H1 (cell line): ENCODE data around the gene ATPAF2. TPM values are rescaled to one million over a fixed set of nuclear protein-coding genes. Genes with fewer than 3 reads are reported as not detected.

Experiments
- CTCF ChIA-PET: fragments of 300-600 bp; sonication (Branson Sonifier 250); formaldehyde crosslinking; loops from one replicate; lab custom pipeline; 2021; ENCODE audit not compliant: partially characterized antibody; lab: Charles Lee
- POLR2A ChIA-PET: fragments of 300-600 bp; sonication (Branson Sonifier 250); formaldehyde crosslinking; loops from one replicate; lab custom pipeline; 2021; ENCODE audit warnings: inconsistent platforms; ENCODE audit not compliant: partially characterized antibody; lab: Charles Lee
- DNase-seq, 2 experiments: peaks; one replicate each; pipeline versions ENCODE4 v3.0.0 to v3.0.0-alpha.2; 2010 to 2022; ENCODE audit warnings: low spot score in 2 of 2, low read depth in 1 of 2, mixed read lengths in 1 of 2
- FAIRE-seq: peaks from 2 replicates; lab custom pipeline; 2011; peaks lifted over from hg19 to GRCh38; lab: Jason Lieb, UNC
- H2AFZ ChIP-seq: 2 replicates; pipeline ENCODE4 v1.8.1; 2012; ENCODE audit warnings: low read length, inconsistent platforms
- H2AK5ac ChIP-seq: 2 replicates; pipeline ENCODE4 v1.6.1; 2013; ENCODE audit warnings: low read depth, low read length
- H2BK120ac ChIP-seq: replicated peaks from 2 replicates; pipeline ENCODE3; 2013; ENCODE audit warnings: low read depth, low read length, inconsistent platforms
- H2BK12ac ChIP-seq: 2 replicates; pipeline ENCODE4 v1.6.1; 2013; ENCODE audit warnings: low read depth, low read length
- H2BK15ac ChIP-seq: 2 replicates; pipeline ENCODE4 v1.6.1; 2013; ENCODE audit warnings: low read length
- H2BK20ac ChIP-seq: 2 replicates; pipeline ENCODE4 v1.6.1; 2013; ENCODE audit warnings: low read length
- H2BK5ac ChIP-seq: 2 replicates; pipeline ENCODE4 v1.6.1; 2013; ENCODE audit warnings: low read depth, low read length
- H3K14ac ChIP-seq: 2 replicates; pipeline ENCODE4 v1.6.1; 2013; ENCODE audit warnings: inconsistent platforms; ENCODE audit not compliant: insufficient read length
- H3K18ac ChIP-seq: 2 replicates; pipeline ENCODE4 v1.6.1; 2013; ENCODE audit warnings: low read length; ENCODE audit errors: extremely low read depth
- H3K23ac ChIP-seq: 2 replicates; pipeline ENCODE4 v1.6.1; 2013; ENCODE audit warnings: inconsistent platforms; ENCODE audit not compliant: insufficient read length
- H3K23me2 ChIP-seq: 2 replicates; pipeline ENCODE4 v1.6.1; 2013; ENCODE audit warnings: low read depth, low read length
- H3K27ac ChIP-seq: 2 replicates; pipeline ENCODE4 v1.6.1; 2011; ENCODE audit warnings: low read depth, low read length, inconsistent platforms
- H3K27me3 ChIP-seq, 4 experiments: replicated peaks in 1 of 4; 1 replicate in 1 of 4; 2 replicates in 3 of 4; pipeline versions ENCODE4 v1.6.1 to v1.8.1; 2011 to 2013; ENCODE audit warnings: low read length in 3 of 4, mild to moderate bottlenecking in 3 of 4, inconsistent platforms in 2 of 4, mixed read lengths in 2 of 4, moderate library complexity in 1 of 4; ENCODE audit not compliant: control insufficient read depth in 3 of 4, insufficient read depth in 3 of 4; ENCODE audit errors: extremely low read depth in 1 of 4
- H3K36me3 ChIP-seq, 4 experiments: 2 replicates each; pipeline versions ENCODE4 v1.6.1 to v1.8.1; 2011 to 2013; ENCODE audit warnings: mild to moderate bottlenecking in 4 of 4, low read length in 3 of 4, moderate library complexity in 2 of 4, control low read depth in 1 of 4, inconsistent platforms in 1 of 4; ENCODE audit not compliant: insufficient read depth in 4 of 4, control insufficient read depth in 2 of 4
- H3K4ac ChIP-seq: replicated peaks from 2 replicates; pipeline ENCODE3; 2013; ENCODE audit warnings: low read length, low read depth, mixed read lengths, inconsistent platforms; ENCODE audit not compliant: insufficient read length
- H3K4me1 ChIP-seq, 4 experiments: replicated peaks in 1 of 4; 1 replicate in 1 of 4; 2 replicates in 3 of 4; pipeline versions ENCODE4 v1.6.1 to v1.8.1; 2011 to 2013; ENCODE audit warnings: low read length in 3 of 4, inconsistent platforms in 2 of 4, mixed read lengths in 1 of 4; ENCODE audit not compliant: insufficient read depth in 4 of 4, control insufficient read depth in 3 of 4
- H3K4me2 ChIP-seq, 2 experiments: 2 replicates each; pipeline versions ENCODE4 v1.6.1 to v1.8.1; 2011 to 2013; ENCODE audit warnings: low read depth in 2 of 2, low read length in 2 of 2, control low read depth in 1 of 2, inconsistent platforms in 1 of 2, mild to moderate bottlenecking in 1 of 2; ENCODE audit not compliant: insufficient read depth in 1 of 2
- H3K4me3 ChIP-seq, 4 experiments: fragments of 200-600, 300-600 bp in 1 of 4; sonication (generic), shearing (Covaris generic), sonication (Bioruptor Twin) in 1 of 4; 2 replicates each; pipeline versions ENCODE4 v1.5.1 to v1.8.1; 2011 to 2016; ENCODE audit warnings: low read length in 4 of 4, low read depth in 3 of 4, control low read depth in 2 of 4, inconsistent platforms in 2 of 4, mild to moderate bottlenecking in 2 of 4, mixed read lengths in 1 of 4, moderate library complexity in 1 of 4; ENCODE audit not compliant: insufficient read depth in 2 of 4; ENCODE audit errors: extremely low read depth in 1 of 4
- H3K56ac ChIP-seq: replicated peaks from 2 replicates; pipeline ENCODE3; 2013; ENCODE audit warnings: low read depth, mild to moderate bottlenecking, mixed read lengths, low read length, inconsistent platforms; ENCODE audit not compliant: insufficient read length
- H3K79me1 ChIP-seq: 2 replicates; pipeline ENCODE4 v1.6.1; 2013; ENCODE audit warnings: low read depth, low read length, control low read depth
- H3K79me2 ChIP-seq, 2 experiments: 2 replicates each; pipeline versions ENCODE4 v1.6.1 to v1.8.1; 2012 to 2013; ENCODE audit warnings: low read length in 2 of 2, mild to moderate bottlenecking in 2 of 2, inconsistent platforms in 1 of 2; ENCODE audit not compliant: insufficient read depth in 2 of 2, control insufficient read depth in 1 of 2
- H3K9ac ChIP-seq, 4 experiments: replicated peaks in 1 of 4; 1 replicate in 1 of 4; 2 replicates in 3 of 4; pipeline versions ENCODE4 v1.6.1 to v1.8.1; 2011 to 2013; ENCODE audit warnings: low read depth in 3 of 4, low read length in 3 of 4, control low read depth in 2 of 4, mild to moderate bottlenecking in 2 of 4, moderate library complexity in 2 of 4, inconsistent platforms in 1 of 4; ENCODE audit errors: extremely low read depth in 1 of 4
- H3K9me3 ChIP-seq, 2 experiments: 2 replicates each; pipeline versions ENCODE4 v1.6.1 to v1.8.1; 2012 to 2013; ENCODE audit warnings: mild to moderate bottlenecking in 2 of 2, moderate library complexity in 2 of 2, control low read depth in 1 of 2, inconsistent platforms in 1 of 2, low read depth in 1 of 2, low read length in 1 of 2, mixed read lengths in 1 of 2; ENCODE audit not compliant: insufficient read depth in 2 of 2
- H4K20me1 ChIP-seq, 2 experiments: replicated peaks in 1 of 2; 2 replicates each; pipeline versions ENCODE3 to v1.8.1; 2011 to 2013; ENCODE audit warnings: inconsistent platforms in 2 of 2, low read length in 2 of 2, mild to moderate bottlenecking in 1 of 2; ENCODE audit not compliant: insufficient read depth in 2 of 2, control insufficient read depth in 1 of 2
- H4K5ac ChIP-seq: 2 replicates; pipeline ENCODE4 v1.6.1; 2013; ENCODE audit warnings: low read length, low read depth, mixed read lengths, inconsistent platforms; ENCODE audit not compliant: insufficient read length
- H4K8ac ChIP-seq: 2 replicates; pipeline ENCODE4 v1.8.0; 2013; ENCODE audit warnings: mild to moderate bottlenecking, moderate library complexity, low read length, inconsistent platforms; ENCODE audit not compliant: insufficient read depth; ENCODE audit errors: extremely low read depth
- H4K91ac ChIP-seq: replicated peaks from 2 replicates; pipeline ENCODE3; 2013; ENCODE audit warnings: low read length, mixed read lengths, inconsistent platforms; ENCODE audit not compliant: insufficient read length
- BACH1 ChIP-seq: IDR thresholded peaks from 2 replicates; pipeline ENCODE4 v1.6.1; 2012; ENCODE audit warnings: low read length, improper control_type of control experiment
- EZH2 ChIP-seq: fragments of 200-600 bp; sonication (generic); IDR thresholded peaks from 2 replicates; pipeline ENCODE4 v1.7.1; 2012; ENCODE audit warnings: low read depth, mild to moderate bottlenecking, moderate library complexity, low read length, inconsistent platforms; ENCODE audit not compliant: severe bottlenecking
- FOSL1 ChIP-seq: IDR thresholded peaks from 2 replicates; pipeline ENCODE4 v1.6.1; 2011; ENCODE audit warnings: mild to moderate bottlenecking, low read depth, low read length, moderate library complexity; ENCODE audit not compliant: insufficient read depth
- HDAC6 ChIP-seq: IDR thresholded peaks from one replicate; pipeline ENCODE4 v1.7.1; 2012; ENCODE audit warnings: low read depth, mild to moderate bottlenecking, inconsistent platforms, low read length, moderate library complexity
- JUND ChIP-seq: IDR thresholded peaks from 2 replicates; pipeline ENCODE4 v1.6.1; 2011; ENCODE audit warnings: mild to moderate bottlenecking, improper control_type of control experiment, low read length
- KDM4A ChIP-seq: IDR thresholded peaks from one replicate; pipeline ENCODE4 v1.7.1; 2012; ENCODE audit warnings: low read depth, mild to moderate bottlenecking, moderate library complexity, low read length, inconsistent platforms; ENCODE audit not compliant: severe bottlenecking
- NANOG ChIP-seq: IDR thresholded peaks from 2 replicates; pipeline ENCODE4 v1.6.1; 2011; ENCODE audit warnings: low read length, low read depth, mild to moderate bottlenecking, inconsistent platforms; ENCODE audit not compliant: insufficient read depth, poor library complexity, severe bottlenecking
- POLR2AphosphoS5 ChIP-seq: IDR thresholded peaks from 2 replicates; pipeline ENCODE4 v1.6.1; 2011; ENCODE audit warnings: low read depth, low read length
- POU5F1 ChIP-seq: IDR thresholded peaks from 2 replicates; pipeline ENCODE4 v1.6.1; 2011; ENCODE audit warnings: low read depth, mild to moderate bottlenecking, low read length, moderate library complexity
- RBBP5 ChIP-seq: IDR thresholded peaks from 2 replicates; pipeline ENCODE4 v1.7.1; 2012; ENCODE audit warnings: low read depth, mild to moderate bottlenecking, inconsistent platforms, low read length, moderate library complexity, borderline replicate concordance
- SIN3A ChIP-seq, 2 experiments: IDR thresholded peaks in 1 of 2; conservative IDR thresholded peaks in 1 of 2; 2 replicates each; pipeline ENCODE4 v1.6.1; 2011 to 2012; ENCODE audit warnings: low read length in 2 of 2, improper control_type of control experiment in 1 of 2, low read depth in 1 of 2, mild to moderate bottlenecking in 1 of 2
- SP4 ChIP-seq: IDR thresholded peaks from 2 replicates; pipeline ENCODE4 v1.6.1; 2012; ENCODE audit warnings: low read length, inconsistent platforms
- TBP ChIP-seq: IDR thresholded peaks from 2 replicates; pipeline ENCODE4 v1.6.1; 2011; ENCODE audit warnings: low read depth, low read length, improper control_type of control experiment
- TEAD4 ChIP-seq: IDR thresholded peaks from 2 replicates; pipeline ENCODE4 v1.6.1; 2012; ENCODE audit warnings: low read depth, low read length, inconsistent platforms, mixed read lengths
- ZNF274 ChIP-seq: IDR thresholded peaks from 2 replicates; pipeline ENCODE4 v1.7.0; 2012; ENCODE audit warnings: low read length, borderline replicate concordance; ENCODE audit errors: extremely low read depth
- WGBS, 2 experiments: shearing (Covaris generic) in 1 of 2; methylation state at CpG; one replicate each; pipeline versions ENCODE4 v1.1.6 to v1.1.7; 2013 to 2015; ENCODE audit warnings: low lambda C conversion rate in 2 of 2, mixed read lengths in 2 of 2, inconsistent platforms in 1 of 2, low coverage in 1 of 2, missing lambda C conversion rate in 1 of 2; ENCODE audit not compliant: insufficient replicate concordance in 2 of 2, insufficient coverage in 1 of 2, insufficient read length in 1 of 2; ENCODE audit errors: extremely low coverage in 1 of 2, missing lambda C conversion rate in 1 of 2; 5-methylcytosine and 5-hydroxymethylcytosine counted together
- polyA plus RNA-seq, 7 experiments: library from polyadenylated mRNA; depleted of rRNA in 3 of 7; stranded (reverse) in 5 of 7; unstranded in 2 of 7; fragments of >200 nt in 5 of 7; fragments of 200-250 nt in 2 of 7; gene quantifications; 1 replicate in 5 of 7; 2 replicates in 1 of 7; 4 replicates in 1 of 7; pipeline versions ENCODE4 v1.2.1 to v1.2.3, GENCODE V29; 2011 to 2013; ENCODE audit warnings: missing spikeins in 2 of 7, mixed read lengths in 2 of 7
- total RNA-seq: library from RNA; stranded (reverse); fragmentation: NEBNext Ultra II Directional; extraction: Animal tissue kit (Norgen Biotek cat#: 25700); gene quantifications from 2 replicates; pipeline ENCODE4 v1.2.1, GENCODE V29; 2021

ATPAF2 gene
- total and polyA plus RNA-seq, 2 of the 8 experiments (the other 6 are each of a cell fraction or from before 2014, with no cell fraction given): 19.6 to 22.9 TPM

- H3K23ac ChIP-seq: no peak overlapping the region
- no peak for TF ChIP-seq FOSL1
- no peak for TF ChIP-seq SP4
- TF ChIP-seq POU5F1: no peak
- no peak for TF ChIP-seq JUND
- TF ChIP-seq KDM4A: no peak
- TF ChIP-seq EZH2: no peak
- TF ChIP-seq RBBP5: no peak
- TF ChIP-seq BACH1: no peak
- no peak for TF ChIP-seq TEAD4
- TF ChIP-seq NANOG: no peak
- TF ChIP-seq HDAC6: no peak
- no peak for TF ChIP-seq TBP
- no peak for TF ChIP-seq ZNF274
- TF ChIP-seq POLR2AphosphoS5: no peak
- TF ChIP-seq SIN3A (conservative IDR thresholded peaks at IDR 0.05 in 1 of 2, IDR thresholded peaks at IDR 0.05 in 1 of 2; ENCODE audit: low read depth in 1 of 2, low read length in 2 of 2): no peak
- no peak overlapping the region for H2BK20ac ChIP-seq
- H3K27me3 ChIP-seq: no peaks in the 10 kb centered on the region; a peak in 1 of 7 replicates
- no peak overlapping the region for H3K27ac ChIP-seq
- H3K36me3 ChIP-seq: no peaks in the 10 kb centered on the region
- no peaks in the 10 kb centered on the region for H3K79me2 ChIP-seq
- DNase-seq: no peak
- H3K9me3 ChIP-seq: no peaks in the 10 kb centered on the region
- no peak overlapping the region for H2AK5ac ChIP-seq
- H2BK5ac ChIP-seq: no peak overlapping the region
- CTCF ChIA-PET: interaction anchor here (0.8 to 1.0 kb wide), 3 partner anchors 43 to 71 kb away, joined by 4 to 6 read pairs (median 4); no protein-coding TSS in a partner anchor
- no peak overlapping the region for H2BK15ac ChIP-seq
- H4K91ac ChIP-seq: no peak overlapping the region
- no peak for FAIRE-seq
- H4K20me1 ChIP-seq: no peaks in the 10 kb centered on the region
- no peak overlapping the region for H4K8ac ChIP-seq
- H3K4me2 ChIP-seq: no peak overlapping the region
- 88% methylated on average over 10 of the region's 10 CpGs; no CpG with 5 or more reads in 1 of the 2 experiments for WGBS, 2 experiments
- POLR2A ChIA-PET: interaction anchor here (1.0 kb wide), 1 partner anchor 11 kb away, joined by 3 read pairs; no protein-coding TSS in a partner anchor
- no peak overlapping the region for H3K4ac ChIP-seq
- no peak overlapping the region for H3K18ac ChIP-seq
- H3K4me3 ChIP-seq: no peak overlapping the region
- no peak overlapping the region for H2AFZ ChIP-seq
- H3K14ac ChIP-seq: no peak overlapping the region
- no peak overlapping the region for H4K5ac ChIP-seq
- no peak overlapping the region for H2BK120ac ChIP-seq
- H3K56ac ChIP-seq: no peak overlapping the region
- H3K23me2 ChIP-seq: no peaks in the 10 kb centered on the region
- no peak overlapping the region for H2BK12ac ChIP-seq
- no peaks in the 10 kb centered on the region for H3K79me1 ChIP-seq
- H3K9ac ChIP-seq: no peak overlapping the region
- peaks cover 0 to 5% (median 0%) of the 10 kb centered on the region in 4 experiments; a peak in 3 of 7 replicates for H3K4me1 ChIP-seq
Measured at GRCh38 chr17:17989618-17990017, 49.4 kb downstream of the ATPAF2 start.
